Glutamatergic neuron (in vitro differentiated cells): ENCODE measurements around the gene SNN. TPM values are rescaled to one million over a fixed set of nuclear protein-coding genes. Genes with fewer than 3 reads are reported as not detected.

Experiments used
- DNase-seq: peaks from one replicate; pipeline ENCODE4 v3.0.0; 2022
- H3K27ac Mint-ChIP-seq: one replicate; pipeline ENCODE4 v1.8.0; 2020; ENCODE audit warnings: mild to moderate bottlenecking, mixed read lengths, inconsistent platforms; ENCODE audit not compliant: unreplicated experiment
- H3K27me3 Mint-ChIP-seq: one replicate; pipeline ENCODE4 v1.8.0; 2020; ENCODE audit warnings: mild to moderate bottlenecking, moderate library complexity, mixed read lengths, inconsistent platforms; ENCODE audit not compliant: unreplicated experiment
- H3K36me3 Mint-ChIP-seq: one replicate; pipeline ENCODE4 v1.8.0; 2020; ENCODE audit warnings: mild to moderate bottlenecking, mixed read lengths, inconsistent platforms; ENCODE audit not compliant: unreplicated experiment
- H3K4me1 Mint-ChIP-seq: one replicate; pipeline ENCODE4 v1.8.0; 2020; ENCODE audit warnings: mild to moderate bottlenecking, low read depth, mixed read lengths, inconsistent platforms; ENCODE audit not compliant: unreplicated experiment
- H3K4me3 Mint-ChIP-seq: one replicate; pipeline ENCODE4 v1.8.0; 2020; ENCODE audit warnings: mild to moderate bottlenecking, mixed read lengths, inconsistent platforms; ENCODE audit not compliant: unreplicated experiment
- H3K9me3 Mint-ChIP-seq: one replicate; pipeline ENCODE4 v1.8.0; 2020; ENCODE audit warnings: mild to moderate bottlenecking, moderate library complexity, mixed read lengths, inconsistent platforms; ENCODE audit not compliant: unreplicated experiment
- long read RNA-seq: library from polyadenylated mRNA; unstranded; transcript quantifications from one replicate; pipeline ENCODE4 v2.0.0, GENCODE V29; 2020; ENCODE audit not compliant: unreplicated experiment
- total RNA-seq: library from RNA; stranded (reverse); fragmentation: NEBNext Ultra II Directional; extraction: Animal tissue kit (Norgen Biotek cat#: 25700); gene quantifications from one replicate; pipeline ENCODE4 v1.2.1, GENCODE V29; 2021; ENCODE audit not compliant: unreplicated experiment
- TF ChIP-seq, protein P1 (sequence below): fragments of 200-600 bp; sonication (generic); IDR thresholded peaks from one replicate; pipeline ENCODE4 v1.5.0; 2021; ENCODE audit not compliant: partially characterized antibody, unreplicated experiment

SNN gene
- 491 TPM for total RNA-seq
- long read RNA-seq, transcript SNN-201 (2 exons, 3,312 nt), result major isoform, 225 of 262 reads
- long read RNA-seq, partial matches to known transcripts, result 25 of 262 reads
- long read RNA-seq, other reads (novel, unspliced or antisense), result 12 of 262 reads

DNA sequence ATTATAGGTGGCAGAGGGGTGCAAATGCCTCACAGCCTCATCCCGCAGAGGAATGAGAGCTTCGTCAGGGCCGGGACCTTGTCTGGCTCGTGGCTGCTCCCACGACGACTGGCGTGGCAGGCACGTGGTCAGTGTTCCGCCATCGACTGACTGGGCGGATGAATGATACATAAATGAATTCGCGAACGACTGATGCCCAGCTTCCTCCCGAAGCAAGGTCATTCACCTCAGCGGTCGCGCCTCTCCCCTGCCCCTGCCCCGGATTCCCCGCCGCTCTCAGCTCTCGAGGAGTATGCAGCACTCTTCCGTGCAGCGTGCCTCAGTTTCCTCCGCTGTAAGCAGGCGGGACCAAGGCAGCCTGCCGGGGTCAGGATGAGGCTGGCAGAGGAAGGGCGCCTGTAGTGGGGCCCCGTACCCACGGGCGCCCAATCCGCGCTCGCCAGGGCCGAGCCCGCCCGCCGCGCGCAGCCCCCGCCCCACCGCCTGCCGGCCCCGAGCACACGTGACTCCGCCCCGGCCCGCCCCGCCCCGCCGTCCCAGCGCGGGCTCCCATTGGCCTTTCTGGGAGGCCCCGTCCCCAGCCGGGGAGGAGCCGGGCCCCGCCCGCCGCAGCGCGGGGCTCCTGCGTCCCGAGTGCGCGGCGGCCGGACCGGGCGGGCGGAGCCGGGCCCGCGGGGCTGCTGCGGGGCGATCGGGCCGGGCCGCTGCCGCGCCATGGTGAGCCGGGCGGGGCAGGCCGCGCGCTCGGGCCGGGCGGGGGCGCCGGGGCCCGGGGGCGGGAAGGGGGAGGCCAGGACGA lies at the start of gene SNN:
Gene SNN, plus strand, starts transcription at position 632 of the 799 bp plus-strand sequence. CDS start 7,605 bp downstream, outside the sequence.
- H3K36me3 Mint-ChIP-seq, result no peaks in the 10 kb centered on the region
- H3K4me3 Mint-ChIP-seq, result peak within 1 kb of the TSS; percentile 94
- H3K27ac Mint-ChIP-seq, result peak within 1 kb of the TSS; percentile 98
- peaks cover 40% of the 10 kb centered on the region for H3K4me1 Mint-ChIP-seq
- peaks cover 36% of the 10 kb centered on the region for H3K27me3 Mint-ChIP-seq
- H3K9me3 Mint-ChIP-seq, result peaks cover 47% of the 10 kb centered on the region
- TF ChIP-seq, protein P1, sequence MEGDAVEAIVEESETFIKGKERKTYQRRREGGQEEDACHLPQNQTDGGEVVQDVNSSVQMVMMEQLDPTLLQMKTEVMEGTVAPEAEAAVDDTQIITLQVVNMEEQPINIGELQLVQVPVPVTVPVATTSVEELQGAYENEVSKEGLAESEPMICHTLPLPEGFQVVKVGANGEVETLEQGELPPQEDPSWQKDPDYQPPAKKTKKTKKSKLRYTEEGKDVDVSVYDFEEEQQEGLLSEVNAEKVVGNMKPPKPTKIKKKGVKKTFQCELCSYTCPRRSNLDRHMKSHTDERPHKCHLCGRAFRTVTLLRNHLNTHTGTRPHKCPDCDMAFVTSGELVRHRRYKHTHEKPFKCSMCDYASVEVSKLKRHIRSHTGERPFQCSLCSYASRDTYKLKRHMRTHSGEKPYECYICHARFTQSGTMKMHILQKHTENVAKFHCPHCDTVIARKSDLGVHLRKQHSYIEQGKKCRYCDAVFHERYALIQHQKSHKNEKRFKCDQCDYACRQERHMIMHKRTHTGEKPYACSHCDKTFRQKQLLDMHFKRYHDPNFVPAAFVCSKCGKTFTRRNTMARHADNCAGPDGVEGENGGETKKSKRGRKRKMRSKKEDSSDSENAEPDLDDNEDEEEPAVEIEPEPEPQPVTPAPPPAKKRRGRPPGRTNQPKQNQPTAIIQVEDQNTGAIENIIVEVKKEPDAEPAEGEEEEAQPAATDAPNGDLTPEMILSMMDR, result no peak
- peak; percentile 94 for DNase-seq

- TF ChIP-seq, protein P1, result no peak
- no peaks in the 10 kb centered on the region for H3K36me3 Mint-ChIP-seq
- peaks cover 11% of the 10 kb centered on the region for H3K4me1 Mint-ChIP-seq
- peaks cover 2% of the 10 kb centered on the region for H3K27me3 Mint-ChIP-seq
- no peak overlapping the region for H3K27ac Mint-ChIP-seq
- no peak overlapping the region for H3K4me3 Mint-ChIP-seq
- peaks cover 9% of the 10 kb centered on the region for H3K9me3 Mint-ChIP-seq
- DNase-seq, result no peak
Measured at GRCh38 chr16:11619327-11619851, 48.9 kb upstream of the SNN start.

DNA sequence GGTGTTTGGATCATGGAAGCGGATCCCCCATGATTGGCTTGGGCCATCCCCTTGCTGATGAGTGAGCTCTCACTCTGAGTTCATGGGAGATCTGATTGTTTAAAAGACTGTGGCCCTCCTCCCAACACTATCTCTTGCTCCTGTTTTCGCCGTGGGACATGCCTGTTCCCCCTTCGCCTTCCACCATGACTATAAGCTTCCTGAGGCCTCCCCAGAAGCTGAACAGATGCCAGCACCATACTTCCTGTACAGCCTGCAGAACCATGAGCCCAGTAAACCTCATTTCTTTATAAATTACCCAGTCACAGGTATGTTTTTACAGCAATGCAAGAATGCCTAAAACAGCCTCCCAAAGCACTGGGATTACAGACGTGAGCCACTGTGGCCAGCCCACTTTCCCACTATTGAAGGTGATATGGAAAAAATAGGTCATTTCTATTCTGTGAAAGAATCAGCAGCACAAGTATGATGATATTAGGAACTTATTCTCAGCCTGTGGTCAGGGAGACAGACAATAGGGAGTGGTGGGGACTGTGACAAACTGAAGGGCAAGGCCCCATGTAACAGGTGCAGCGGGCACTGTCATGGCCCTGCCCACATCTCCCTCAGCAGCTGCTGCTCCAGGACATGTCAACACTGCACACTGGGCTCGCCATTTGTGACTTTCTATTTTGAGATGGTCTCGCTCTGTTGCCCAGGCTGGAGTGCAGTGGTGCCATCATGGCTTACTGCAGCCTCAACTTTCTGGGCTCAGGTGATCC lies 47.8 kb upstream of the SNN start:
- TF ChIP-seq, protein P1, result no peak
- Mint-ChIP-seq H3K4me1 (peaks cover 11% of the 10 kb centered on the region), H3K4me3 (no peak overlapping the region), H3K9me3 (peaks cover 7% of the 10 kb centered on the region), H3K27me3 (peaks cover 2% of the 10 kb centered on the region), H3K27ac (peak overlapping the region; percentile 49), H3K36me3 (no peaks in the 10 kb centered on the region)
- no peak for DNase-seq

DNA sequence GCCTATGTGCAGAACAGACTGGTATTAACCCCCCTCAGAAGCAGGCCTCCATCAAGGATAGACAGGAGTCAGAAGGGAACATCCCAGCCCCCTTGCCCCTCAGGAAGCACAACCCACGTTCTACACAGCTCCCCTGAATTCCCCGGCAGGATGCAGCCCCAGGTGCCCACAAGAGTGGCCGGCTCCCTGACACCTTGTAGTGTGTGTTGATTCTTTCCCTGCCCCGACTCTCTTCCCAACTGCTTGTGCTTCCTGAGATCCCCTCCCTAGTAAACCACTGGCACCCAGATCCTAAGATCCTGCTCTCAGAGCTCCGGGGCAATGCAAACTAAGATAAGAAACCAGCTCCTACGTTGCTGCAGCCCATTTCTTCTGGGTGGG lies 46.7 kb upstream of the SNN start:
- Mint-ChIP-seq H3K27me3 (peaks cover 2% of the 10 kb centered on the region), H3K27ac (peak overlapping the region; percentile 94), H3K36me3 (no peaks in the 10 kb centered on the region), H3K4me3 (peak overlapping the region; percentile 3), H3K4me1 (peaks cover 11% of the 10 kb centered on the region), H3K9me3 (peaks cover 7% of the 10 kb centered on the region)
- TF ChIP-seq, protein P1, result no peak
- no peak for DNase-seq
